Body of pancreas (tissue), 4 donors: ENCODE measurements around the gene DNAH2. TPM values are rescaled to one million over a fixed set of nuclear protein-coding genes. Genes with fewer than 3 reads are reported as not detected.

Experiments
- ATAC-seq: fragments of 150-250 bp; one replicate; pipeline ENCODE4 v1.9.1; 2016
- DNase-seq, 4 donors: peaks; one replicate each; pipeline ENCODE4 v3.0.0-alpha.2; 2019
- H3K27ac ChIP-seq, 4 donors: fragments of 200-600 bp; sonication (generic); 1 replicate in 3 of 4; 2 replicates in 1 of 4; pipeline versions ENCODE4 v1.5.1 to v1.6.1; 2016 to 2019; ENCODE audit warnings: mild to moderate bottlenecking in 1 of 4, mixed read lengths in 1 of 4, moderate library complexity in 1 of 4
- H3K27me3 ChIP-seq, 2 donors: fragments of 200-600 bp; sonication (generic); one replicate each; pipeline ENCODE4 v1.6.0; 2016; ENCODE audit warnings: mild to moderate bottlenecking in 1 of 2
- H3K36me3 ChIP-seq, 2 donors: fragments of 200-600 bp; sonication (generic); replicated peaks in 1 of 2; 2 replicates each; pipeline ENCODE4 v1.5.1; 2016; ENCODE audit warnings: low read depth in 2 of 2; ENCODE audit not compliant: insufficient read depth in 1 of 2
- H3K4me1 ChIP-seq: fragments of 200-600 bp; sonication (generic); one replicate; pipeline ENCODE4 v1.6.0; 2016
- H3K4me3 ChIP-seq, 2 donors: fragments of 200-600 bp; sonication (generic); 1 replicate in 1 of 2; 2 replicates in 1 of 2; pipeline ENCODE4 v1.5.1; 2016 to 2019
- H3K9me3 ChIP-seq, 3 donors: fragments of 200-600 bp; sonication (generic); 1 replicate in 2 of 3; 2 replicates in 1 of 3; pipeline ENCODE4 v1.5.1; 2016
- CTCF ChIP-seq, 7 experiments: fragments of 450-650 bp in 4 of 7; fragments of 200-600 bp in 3 of 7; sonication (generic) in 3 of 7; IDR thresholded peaks; one replicate each; pipeline ENCODE4 v1.5.1; 2016 to 2019; ENCODE audit warnings: antibody characterized with exemption in 7 of 7
- POLR2A ChIP-seq, 3 donors: fragments of 450-650 bp; IDR thresholded peaks; one replicate each; pipeline ENCODE4 v1.6.1; 2016; ENCODE audit warnings: antibody characterized with exemption in 3 of 3, mild to moderate bottlenecking in 2 of 3
- WGBS, 2 donors: methylation state at CpG; one replicate each; pipeline ENCODE4 v1.1.5; 2017; 5-methylcytosine and 5-hydroxymethylcytosine counted together
- intact Hi-C: fragments of 100-400 bp; cut with DNase I; formaldehyde crosslinking; loops from one replicate; pipeline ENCODE4 v1.15.1; 2023
- total RNA-seq, 2 donors: library from RNA; depleted of rRNA; stranded (reverse); fragments of >200 nt; gene quantifications; one replicate each; pipeline ENCODE4 v1.1.0, GENCODE V29; 2016

Gene DNAH2
- total RNA-seq, 2 donors from 2014 or later, result 0.26 to 0.66 TPM

GRCh38 chr17:7790150-7790549 lies 72.6 kb downstream of the DNAH2 start:
- Histone ChIP-seq H3K9me3 (no peaks in the 10 kb centered on the region), H3K27me3 (no peaks in the 10 kb centered on the region), H3K4me3 (no peak overlapping the region), H3K27ac (no peak overlapping the region), H3K4me1 (no peaks in the 10 kb centered on the region), H3K36me3 (no peaks in the 10 kb centered on the region)
- no peak for DNase-seq
- TF ChIP-seq CTCF (IDR thresholded peaks at IDR 0.05) (no peak), POLR2A (IDR thresholded peaks at IDR 0.05) (no peak)
- 82 to 94% methylated on average over 5 of the region's 5 CpGs for WGBS, 2 donors
- ATAC-seq, result no peak
- intact Hi-C loops, result no loop called here

- no peak overlapping the region for H3K4me3 ChIP-seq
- H3K27me3 ChIP-seq, result no peaks in the 10 kb centered on the region
- H3K36me3 ChIP-seq, result no peaks in the 10 kb centered on the region
- DNase-seq (no peak), ATAC-seq (no peak)
- H3K27ac ChIP-seq, result no peak overlapping the region
- intact Hi-C loops, result no loop called here
- WGBS, 2 donors, result 82 to 90% methylated on average over 13 to 17 of the region's 17 CpGs
- TF ChIP-seq POLR2A (IDR thresholded peaks at IDR 0.05), result no peak
- no peak for TF ChIP-seq CTCF (IDR thresholded peaks at IDR 0.05)
- no peaks in the 10 kb centered on the region for H3K9me3 ChIP-seq
- no peaks in the 10 kb centered on the region for H3K4me1 ChIP-seq
Observed at GRCh38 chr17:7792611-7793010, 75.1 kb downstream of the DNAH2 start.

- Histone ChIP-seq H3K4me1 (no peaks in the 10 kb centered on the region), H3K4me3 (no peak overlapping the region), H3K27me3 (no peaks in the 10 kb centered on the region), H3K36me3 (no peaks in the 10 kb centered on the region), H3K9me3 (no peaks in the 10 kb centered on the region), H3K27ac (no peak overlapping the region)
- TF ChIP-seq CTCF (IDR thresholded peaks at IDR 0.05), result no peak
- TF ChIP-seq POLR2A (IDR thresholded peaks at IDR 0.05), result no peak
- WGBS, 2 donors, result 63% methylated on average over 18 of the region's 19 CpGs
- ATAC-seq, result no peak
- DNase-seq, result no peak
- intact Hi-C loops, result no loop called here
Observed at GRCh38 chr17:7794075-7794663, 76.6 kb downstream of the DNAH2 start.

GRCh38 chr17:7797976-7798375 lies 80.4 kb downstream of the DNAH2 start:
- Histone ChIP-seq H3K9me3 (no peaks in the 10 kb centered on the region), H3K36me3 (no peaks in the 10 kb centered on the region), H3K27ac (no peak overlapping the region), H3K4me3 (no peak overlapping the region), H3K4me1 (no peaks in the 10 kb centered on the region), H3K27me3 (no peaks in the 10 kb centered on the region)
- TF ChIP-seq POLR2A (IDR thresholded peaks at IDR 0.05) (no peak), CTCF (IDR thresholded peaks at IDR 0.05) (no peak)
- ATAC-seq, result no peak
- intact Hi-C loops, result no loop called here
- WGBS, 2 donors, result 80 to 81% methylated on average over 13 of the region's 13 CpGs
- DNase-seq, result no peak

GRCh38 chr17:7798839-7799238 lies 81.3 kb downstream of the DNAH2 start:
- no peaks in the 10 kb centered on the region for H3K27me3 ChIP-seq
- H3K9me3 ChIP-seq, result no peaks in the 10 kb centered on the region
- no peaks in the 10 kb centered on the region for H3K36me3 ChIP-seq
- no peak overlapping the region for H3K27ac ChIP-seq
- no peak for DNase-seq
- TF ChIP-seq POLR2A (IDR thresholded peaks at IDR 0.05), result no peak
- WGBS, 2 donors, result 69 to 70% methylated on average over 8 to 13 of the region's 13 CpGs
- ATAC-seq, result no peak
- intact Hi-C loops, result no loop called here
- no peak overlapping the region for H3K4me3 ChIP-seq
- H3K4me1 ChIP-seq, result no peaks in the 10 kb centered on the region
